ENCODE results near the gene DOCK8. TPM values are rescaled to one million over a fixed set of nuclear protein-coding genes. Genes with fewer than 3 reads are reported as not detected.

The DOCK8 gene
- total RNA-seq, 1 experiment from 2014 or later = 0.37 TPM

- TF ChIP-seq REST (IDR thresholded peaks at IDR 0.05; ENCODE audit: low read depth) = no peak
- no peak for TF ChIP-seq SP1 (IDR thresholded peaks at IDR 0.05; ENCODE audit: low read depth)
These were observed 239.2 kb downstream of the DOCK8 start (continued) for GRCh38 chr9:453832-454231.

GRCh38 chr9:456365-456764 is 241.7 kb downstream of the DOCK8 start:
- Histone ChIP-seq H3K4me2 (ENCODE audit: low read length) (peak overlapping the region; percentile 40), H3K9me2 (ENCODE audit: insufficient read depth) (no peaks in the 10 kb centered on the region), H3K9me3 (ENCODE audit: control insufficient read depth in 1 of 2, insufficient read depth in 1 of 2, low read depth in 1 of 2, low read length in 2 of 2) (no peaks in the 10 kb centered on the region), H4K20me1 (ENCODE audit: insufficient read depth) (no peaks in the 10 kb centered on the region), H3K9ac (ENCODE audit: low read length) (no peak overlapping the region), H3K27me3 (ENCODE audit: insufficient read depth, low read length) (no peaks in the 10 kb centered on the region), H2AFZ (ENCODE audit: low read depth, low read length, poor library complexity, severe bottlenecking) (no peak overlapping the region), H3K4me1 (ENCODE audit: control insufficient read depth in 1 of 2, insufficient read depth in 2 of 2, low read length in 2 of 2) (peaks cover 5 to 11% of the 10 kb centered on the region in 2 experiments; a peak in 3 of 4 replicates), H3K4me3 (replicated peaks in 1 of 2; ENCODE audit: low read depth in 1 of 2, low read length in 2 of 2) (no peak overlapping the region), H3K27ac (ENCODE audit: low read depth, low read length) (no peak overlapping the region), H3K79me2 (ENCODE audit: insufficient read depth, low read length) (no peaks in the 10 kb centered on the region), H3K36me3 (ENCODE audit: control insufficient read depth in 1 of 2, insufficient read depth in 2 of 2, low read length in 2 of 2) (no peaks in the 10 kb centered on the region)
- POLR2A ChIA-PET = interaction anchor here (0.7 kb wide), 1 partner anchor 9 kb away, joined by 3 read pairs; no protein-coding TSS in a partner anchor
- RAD21 ChIA-PET (ENCODE audit: low non-redundant PET in 1 of 2, low total read pairs in 2 of 2, uncharacterized antibody in 2 of 2, unreplicated experiment in 2 of 2) = no interaction called here
- CTCF ChIA-PET = interaction anchor here (1.8 kb wide), 1 partner anchor 9 kb away, joined by 6 read pairs; no protein-coding TSS in a partner anchor
- intact Hi-C loops (cut with micrococcal nuclease) = no loop called here
- no TSS peak for BruUV-seq (replicated peaks)
- TF ChIP-seq SP1 (IDR thresholded peaks at IDR 0.05; ENCODE audit: low read depth) (peak; percentile 21; the same call in 1 of the 2 replicates), CBX3 (IDR thresholded peaks at IDR 0.05; ENCODE audit: low read depth) (0 out of 2 replicates have a peak, but pooled peaks have one; percentile 27), CEBPB (IDR thresholded peaks at IDR 0.05; ENCODE audit: low read depth) (no peak)
- TF ChIP-seq, protein P1, sequence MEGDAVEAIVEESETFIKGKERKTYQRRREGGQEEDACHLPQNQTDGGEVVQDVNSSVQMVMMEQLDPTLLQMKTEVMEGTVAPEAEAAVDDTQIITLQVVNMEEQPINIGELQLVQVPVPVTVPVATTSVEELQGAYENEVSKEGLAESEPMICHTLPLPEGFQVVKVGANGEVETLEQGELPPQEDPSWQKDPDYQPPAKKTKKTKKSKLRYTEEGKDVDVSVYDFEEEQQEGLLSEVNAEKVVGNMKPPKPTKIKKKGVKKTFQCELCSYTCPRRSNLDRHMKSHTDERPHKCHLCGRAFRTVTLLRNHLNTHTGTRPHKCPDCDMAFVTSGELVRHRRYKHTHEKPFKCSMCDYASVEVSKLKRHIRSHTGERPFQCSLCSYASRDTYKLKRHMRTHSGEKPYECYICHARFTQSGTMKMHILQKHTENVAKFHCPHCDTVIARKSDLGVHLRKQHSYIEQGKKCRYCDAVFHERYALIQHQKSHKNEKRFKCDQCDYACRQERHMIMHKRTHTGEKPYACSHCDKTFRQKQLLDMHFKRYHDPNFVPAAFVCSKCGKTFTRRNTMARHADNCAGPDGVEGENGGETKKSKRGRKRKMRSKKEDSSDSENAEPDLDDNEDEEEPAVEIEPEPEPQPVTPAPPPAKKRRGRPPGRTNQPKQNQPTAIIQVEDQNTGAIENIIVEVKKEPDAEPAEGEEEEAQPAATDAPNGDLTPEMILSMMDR (IDR thresholded peaks at IDR 0.05 in 2 of 3, conservative IDR thresholded peaks at IDR 0.05 in 1 of 3; ENCODE audit: borderline replicate concordance in 1 of 3, insufficient read depth in 1 of 3, low read depth in 2 of 3, low read length in 2 of 3) = no peak
- DNase-seq (ENCODE audit: low read depth, low spot score) (no peak), ATAC-seq (peak; percentile 84)

Measured in HCT116 (cell line).